Epithelial cell of proximal tubule (primary cell): ENCODE results near the gene IFNGR1. TPM values are rescaled to one million over a fixed set of nuclear protein-coding genes. Genes with fewer than 3 reads are reported as not detected.
"Not testable (repeated sequence)": the region's sequence is repeated elsewhere in the genome, so short reads cannot be mapped to it uniquely, and the experiment has no call there.

Experiments used
- DNase-seq: peaks from one replicate; pipeline ENCODE4 v3.0.0-alpha.2; 2011; ENCODE audit warnings: low read depth
- H3K4me3 ChIP-seq: 2 replicates; pipeline ENCODE4 v1.5.1; 2011; ENCODE audit warnings: low read depth, mild to moderate bottlenecking, low read length
- CTCF ChIP-seq: conservative IDR thresholded peaks from 2 replicates; pipeline ENCODE4 v1.5.1; 2012; ENCODE audit warnings: low read depth, mild to moderate bottlenecking, low read length
- total RNA-seq: library from RNA; depleted of rRNA; stranded (reverse); fragments of >200 nt; gene quantifications from 2 replicates; pipeline ENCODE4 v1.2.3, GENCODE V29; 2015

The IFNGR1 gene
- total RNA-seq, 1 donor from 2014 or later, result 27.2 TPM

DNA sequence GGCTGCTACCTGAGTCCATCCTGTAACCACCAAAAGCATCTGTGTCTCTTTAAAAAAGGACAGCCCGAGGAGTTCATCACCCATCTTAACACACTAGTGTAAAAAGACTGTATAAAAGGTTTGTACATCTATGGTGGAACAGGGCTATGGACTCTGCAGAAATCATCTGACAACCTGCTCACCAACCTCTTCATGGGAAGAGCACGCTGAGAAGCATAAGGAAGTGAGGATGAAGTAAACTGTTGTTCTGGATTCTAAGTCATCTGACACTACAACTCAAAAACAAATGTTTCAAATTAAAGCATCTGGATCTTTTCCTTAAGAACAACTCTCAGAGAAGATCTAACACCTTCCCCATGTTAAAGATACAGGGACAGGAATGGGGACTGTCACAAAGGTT is 5.4 kb downstream of the IFNGR1 start:
- H3K4me3 ChIP-seq, result no peak overlapping the region
- TF ChIP-seq CTCF, result no peak
- DNase-seq, result no peak

GRCh38 chr6:137213331-137213740 is 5.8 kb downstream of the IFNGR1 start:
- no peak overlapping the region for H3K4me3 ChIP-seq
- DNase-seq, result no peak
- TF ChIP-seq CTCF, result no peak

DNA sequence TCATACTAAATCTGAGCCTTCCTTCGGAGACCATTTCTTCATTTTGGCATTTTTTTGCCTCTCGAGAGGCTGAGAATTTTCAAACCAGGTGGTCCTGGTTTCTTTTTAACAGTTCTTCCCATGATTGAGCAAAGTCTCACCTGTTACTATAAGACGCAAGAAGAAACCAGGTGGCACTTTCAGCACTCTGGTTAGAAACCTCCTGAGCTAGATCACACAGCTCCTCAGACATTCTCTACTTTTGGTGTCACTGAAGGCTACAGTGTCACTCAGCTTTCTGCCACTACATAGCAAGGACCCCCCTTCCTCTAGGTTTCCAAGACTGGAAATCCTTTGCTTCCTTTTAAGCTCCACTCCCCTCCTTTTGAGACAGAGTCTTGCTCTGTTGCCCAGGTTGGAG is 7.3 kb downstream of the IFNGR1 start:
- TF ChIP-seq CTCF, result no peak
- H3K4me3 ChIP-seq, result no peak overlapping the region
- DNase-seq, result no peak

DNA sequence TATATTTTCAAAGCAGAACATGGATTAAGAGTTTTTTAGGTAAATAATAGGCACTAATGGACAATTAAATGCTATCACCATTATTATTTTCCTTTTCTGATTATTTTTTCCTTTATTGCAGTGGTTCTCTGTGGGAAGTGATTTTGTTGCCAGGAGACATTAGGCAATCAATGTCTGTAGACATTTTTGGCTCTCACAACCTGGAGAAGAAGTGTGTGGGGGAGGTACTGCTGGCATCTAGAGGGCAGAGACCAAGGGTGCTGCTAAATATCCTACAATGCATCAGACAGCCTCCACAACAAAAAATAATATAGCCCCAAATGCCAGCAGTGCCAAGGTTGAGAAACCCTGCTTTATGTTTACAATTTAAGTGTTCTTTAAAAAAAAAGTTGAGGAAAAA is 8.3 kb downstream of the IFNGR1 start:
- no peak for TF ChIP-seq CTCF
- DNase-seq, result no peak
- H3K4me3 ChIP-seq, result no peak overlapping the region

DNA sequence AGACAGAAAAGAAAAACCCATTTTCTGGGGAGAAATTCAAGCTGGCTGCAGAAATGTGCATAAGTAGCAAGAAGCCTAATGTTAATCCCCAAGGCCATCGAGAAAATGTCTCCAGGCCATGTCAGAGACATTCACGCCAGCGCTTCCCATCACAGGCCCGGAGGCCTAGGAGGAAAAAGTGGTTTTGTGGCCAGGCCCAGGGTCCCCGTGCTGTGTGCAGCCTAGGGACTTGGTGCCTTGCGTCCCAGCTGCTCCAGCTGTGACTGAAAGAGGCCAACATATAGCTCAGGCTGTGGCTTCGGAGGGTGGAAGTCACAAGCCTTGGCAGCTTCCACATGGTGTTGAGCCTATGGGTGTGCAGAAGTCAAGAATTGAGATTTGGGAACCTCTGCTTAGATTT is 10.9 kb downstream of the IFNGR1 start:
- no peak for TF ChIP-seq CTCF
- no peak for DNase-seq
- H3K4me3 ChIP-seq, result no peak overlapping the region

DNA sequence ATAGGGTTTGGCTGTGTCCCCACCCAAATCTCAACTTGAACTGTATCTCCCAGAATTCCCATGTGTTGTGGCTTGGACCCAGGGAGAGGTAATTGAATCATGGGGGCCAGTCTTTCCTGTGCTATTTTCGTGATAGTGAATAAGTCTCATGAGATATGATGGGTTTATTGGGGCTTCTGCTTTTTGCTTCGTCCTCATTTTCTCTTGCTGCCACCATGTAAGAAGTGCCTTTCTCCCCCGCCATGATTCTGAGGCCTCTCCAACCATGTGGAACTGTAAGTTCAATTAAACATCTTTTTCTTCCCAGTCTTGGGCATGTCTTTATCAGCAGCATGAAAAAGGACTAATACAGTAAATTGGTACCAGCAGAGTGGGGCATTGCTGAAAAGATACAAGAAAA is 11.7 kb downstream of the IFNGR1 start:
- not testable (repeated sequence) for H3K4me3 ChIP-seq, DNase-seq

- no peak for DNase-seq
- no peak overlapping the region for H3K4me3 ChIP-seq
- TF ChIP-seq CTCF, result no peak
Measured at GRCh38 chr6:137206577-137206976, 12.6 kb downstream of the IFNGR1 start.

DNA sequence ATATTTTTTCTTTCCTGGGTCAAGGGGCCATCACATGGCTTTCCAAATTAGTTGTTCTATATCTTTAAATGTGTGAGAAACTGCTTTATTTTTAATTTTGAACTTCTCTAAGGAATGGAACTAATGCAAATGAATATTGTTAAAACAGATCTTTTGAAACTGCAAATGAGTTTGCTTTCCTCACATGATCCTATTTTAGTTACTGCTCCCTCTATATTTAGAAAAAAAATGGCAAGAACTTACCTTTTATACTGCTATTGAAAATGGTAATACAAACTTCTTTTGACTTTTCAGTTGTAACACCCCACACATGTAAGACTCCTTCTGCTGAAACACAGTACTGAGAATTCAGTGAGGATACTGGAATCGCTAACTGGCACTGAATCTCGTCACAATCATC is 15.9 kb downstream of the IFNGR1 start:
- no peak for TF ChIP-seq CTCF
- DNase-seq, result no peak
- no peak overlapping the region for H3K4me3 ChIP-seq
